BLaER1 (cell line): Measurements from ENCODE around the gene OR9G4.

Experiments used
- H3K27ac ChIP-seq: shearing (Covaris generic); formaldehyde crosslinking; 2 replicates; pipeline ENCODE4 v1.8.1; 2022
- H3K27me3 ChIP-seq: shearing (Covaris generic); formaldehyde crosslinking; 2 replicates; pipeline ENCODE4 v1.8.1; 2022
- H3K36me3 ChIP-seq: shearing (Covaris generic); formaldehyde crosslinking; 2 replicates; pipeline ENCODE4 v1.8.1; 2022
- H3K4me1 ChIP-seq: shearing (Covaris generic); formaldehyde crosslinking; 2 replicates; pipeline ENCODE4 v1.8.1; 2022
- H3K4me2 ChIP-seq: shearing (Covaris generic); formaldehyde crosslinking; 2 replicates; pipeline ENCODE4 v1.8.1; 2022
- H3K4me3 ChIP-seq: shearing (Covaris generic); formaldehyde crosslinking; 2 replicates; pipeline ENCODE4 v1.8.1; 2022
- H3K9ac ChIP-seq: shearing (Covaris generic); formaldehyde crosslinking; 2 replicates; pipeline ENCODE4 v1.8.1; 2022
- H3K9me3 ChIP-seq: shearing (Covaris generic); formaldehyde crosslinking; 2 replicates; pipeline ENCODE4 v1.8.1; 2022
- H4K20me1 ChIP-seq: shearing (Covaris generic); formaldehyde crosslinking; 2 replicates; pipeline ENCODE4 v1.8.1; 2022
- Cebpa-rat ChIP-seq: shearing (Covaris generic); IDR thresholded peaks from 2 replicates; pipeline ENCODE4 v1.8.1; 2022

Gene OR9G4

DNA sequence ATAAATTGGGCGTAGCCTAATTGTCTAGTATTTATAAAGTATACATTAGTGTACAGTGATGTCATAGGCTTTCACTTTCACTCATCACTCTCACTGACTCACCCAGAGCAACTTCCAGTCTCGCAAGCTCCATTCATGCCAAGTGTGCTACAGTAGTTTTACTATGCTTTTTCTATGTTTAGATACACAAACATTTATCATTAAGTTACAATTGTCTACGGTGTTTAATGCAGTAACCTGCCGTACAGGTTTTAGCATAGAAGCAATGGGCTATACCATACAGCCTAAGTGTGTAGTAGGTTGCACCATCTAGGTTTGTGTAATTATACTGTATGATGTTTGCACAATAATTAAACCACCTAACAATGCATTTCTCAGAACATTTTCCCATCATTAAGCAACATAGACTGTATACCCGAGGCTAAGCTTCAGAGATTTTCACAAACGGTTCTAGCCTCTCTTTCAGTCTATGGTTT lies 32.1 kb downstream of the OR9G4 start:
- no peak for TF ChIP-seq Cebpa-rat
- no peak overlapping the region for H3K4me3 ChIP-seq
- H3K27me3 ChIP-seq: no peaks in the 10 kb centered on the region
- H3K36me3 ChIP-seq: no peaks in the 10 kb centered on the region
- no peaks in the 10 kb centered on the region for H3K4me1 ChIP-seq
- no peak overlapping the region for H3K4me2 ChIP-seq
- no peak overlapping the region for H3K9ac ChIP-seq
- H3K27ac ChIP-seq: no peak overlapping the region
- no peaks in the 10 kb centered on the region for H3K9me3 ChIP-seq
- no peaks in the 10 kb centered on the region for H4K20me1 ChIP-seq

DNA sequence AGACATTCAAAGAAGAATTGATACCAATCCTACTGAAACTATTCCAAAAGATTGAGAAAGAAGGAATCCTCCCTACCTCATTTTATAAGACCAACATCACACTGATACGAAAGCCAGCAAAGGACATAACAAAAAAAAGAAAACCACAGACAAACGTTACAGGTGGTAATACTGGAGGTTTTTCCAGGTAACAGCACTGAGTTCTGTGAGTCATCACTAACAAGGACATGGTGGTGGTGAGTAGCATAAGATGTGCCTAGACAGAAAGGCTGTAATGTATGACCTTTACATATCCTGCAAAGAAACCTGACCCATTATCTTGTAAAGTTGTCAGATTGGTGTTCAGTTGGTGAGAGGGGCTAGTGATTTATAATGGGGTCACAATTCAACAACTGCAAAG lies 34.3 kb downstream of the OR9G4 start:
- Histone ChIP-seq H3K4me2 (no peak overlapping the region), H4K20me1 (no peaks in the 10 kb centered on the region), H3K4me3 (no peak overlapping the region), H3K36me3 (no peaks in the 10 kb centered on the region), H3K9ac (no peak overlapping the region), H3K27me3 (no peaks in the 10 kb centered on the region), H3K27ac (no peak overlapping the region), H3K9me3 (0 out of 2 replicates have a peak, but pooled peaks cover 6% of the 10 kb centered on the region), H3K4me1 (no peaks in the 10 kb centered on the region)
- TF ChIP-seq Cebpa-rat: no peak

DNA sequence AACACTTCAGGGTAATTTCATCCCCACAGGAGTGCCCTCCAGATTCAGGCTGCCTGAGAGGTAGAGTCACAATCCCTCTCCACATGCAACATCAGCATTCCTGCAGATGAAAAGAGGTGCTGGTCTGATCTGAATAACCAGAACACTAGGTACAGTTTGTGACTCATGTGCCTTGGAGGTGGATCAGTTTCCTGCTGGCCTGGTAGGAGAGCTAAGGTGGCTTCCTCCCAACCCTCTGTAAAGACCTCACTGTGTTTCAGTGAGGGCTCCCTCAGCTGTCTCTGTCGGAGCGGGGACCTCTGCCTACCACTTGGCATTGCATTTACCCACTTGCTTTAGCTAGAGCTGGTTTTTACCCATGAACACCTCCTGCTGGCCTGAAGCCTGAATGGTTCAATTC lies 42.0 kb downstream of the OR9G4 start:
- Histone ChIP-seq H3K9me3 (0 out of 2 replicates have a peak, but pooled peaks cover 6% of the 10 kb centered on the region), H3K4me2 (peak overlapping the region; percentile 70), H3K27me3 (no peaks in the 10 kb centered on the region), H3K4me3 (no peak overlapping the region), H3K4me1 (peaks cover 28% of the 10 kb centered on the region), H3K36me3 (no peaks in the 10 kb centered on the region), H3K9ac (peak overlapping the region; percentile 3; the same call in 1 of the 2 replicates), H3K27ac (peak overlapping the region; percentile 49; the same call in 1 of the 2 replicates), H4K20me1 (no peaks in the 10 kb centered on the region)
- TF ChIP-seq Cebpa-rat: no peak

DNA sequence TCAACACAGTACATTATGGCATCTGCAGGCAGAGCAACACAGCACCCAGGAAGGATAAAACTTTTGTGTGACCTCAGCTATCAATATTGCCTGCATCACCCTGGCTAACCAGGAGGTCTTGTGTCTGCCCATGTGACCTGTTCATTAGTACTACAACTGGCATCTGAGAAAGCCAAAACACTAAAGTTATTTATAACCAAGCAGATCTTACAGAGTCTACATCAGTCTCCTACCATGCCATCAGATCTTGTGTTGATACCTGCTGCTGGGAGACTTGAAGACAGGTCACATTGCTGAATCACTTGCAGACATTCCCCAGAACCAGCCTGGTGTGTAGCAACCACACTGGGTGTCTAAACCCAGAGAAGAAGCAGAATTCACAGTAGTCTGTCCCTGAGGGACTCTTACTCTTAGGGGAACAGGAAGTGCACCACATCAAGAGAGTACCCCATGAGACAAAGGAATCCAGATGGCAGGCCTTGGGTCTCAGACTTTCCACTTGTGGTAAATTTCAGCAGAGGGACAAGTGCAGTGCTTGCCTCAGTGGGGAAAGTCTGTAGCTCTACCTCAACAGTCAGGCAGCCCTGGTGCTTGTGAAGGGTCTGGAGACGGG lies 42.6 kb downstream of the OR9G4 start:
- Histone ChIP-seq H3K4me1 (peaks cover 28% of the 10 kb centered on the region), H3K4me3 (no peak overlapping the region), H3K36me3 (no peaks in the 10 kb centered on the region), H3K9ac (peak overlapping the region; percentile 3; the same call in 1 of the 2 replicates), H3K4me2 (peak overlapping the region; percentile 70), H3K27me3 (no peaks in the 10 kb centered on the region), H3K27ac (peak overlapping the region; percentile 49; the same call in 1 of the 2 replicates), H4K20me1 (no peaks in the 10 kb centered on the region), H3K9me3 (0 out of 2 replicates have a peak, but pooled peaks cover 6% of the 10 kb centered on the region)
- no peak for TF ChIP-seq Cebpa-rat

DNA sequence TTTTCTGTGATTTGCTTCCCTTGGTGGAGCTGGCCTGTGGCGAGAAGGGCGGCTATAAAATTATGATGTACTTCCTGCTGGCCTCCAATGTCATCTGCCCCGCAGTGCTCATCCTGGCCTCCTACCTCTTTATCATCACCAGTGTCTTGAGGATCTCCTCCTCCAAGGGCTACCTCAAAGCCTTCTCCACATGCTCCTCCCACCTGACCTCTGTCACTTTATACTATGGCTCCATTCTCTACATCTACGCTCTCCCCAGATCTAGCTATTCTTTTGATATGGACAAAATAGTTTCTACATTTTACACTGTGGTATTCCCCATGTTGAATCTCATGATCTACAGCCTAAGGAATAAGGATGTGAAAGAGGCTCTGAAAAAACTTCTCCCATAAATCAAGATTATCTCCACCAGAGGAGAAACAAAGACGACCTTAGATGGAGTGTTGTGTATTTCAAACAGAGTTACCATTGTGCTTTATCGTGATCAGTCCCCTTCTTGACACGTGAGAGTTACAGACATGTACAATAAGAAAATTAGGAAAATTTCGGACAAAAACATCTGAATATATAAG lies 47.5 kb downstream of the OR9G4 start:
- Histone ChIP-seq H3K9me3 (no peaks in the 10 kb centered on the region), H3K36me3 (no peaks in the 10 kb centered on the region), H3K9ac (no peak overlapping the region), H3K4me3 (no peak overlapping the region), H3K4me2 (no peak overlapping the region), H3K27me3 (no peaks in the 10 kb centered on the region), H4K20me1 (no peaks in the 10 kb centered on the region), H3K27ac (no peak overlapping the region), H3K4me1 (peaks cover 23% of the 10 kb centered on the region)
- no peak for TF ChIP-seq Cebpa-rat

DNA sequence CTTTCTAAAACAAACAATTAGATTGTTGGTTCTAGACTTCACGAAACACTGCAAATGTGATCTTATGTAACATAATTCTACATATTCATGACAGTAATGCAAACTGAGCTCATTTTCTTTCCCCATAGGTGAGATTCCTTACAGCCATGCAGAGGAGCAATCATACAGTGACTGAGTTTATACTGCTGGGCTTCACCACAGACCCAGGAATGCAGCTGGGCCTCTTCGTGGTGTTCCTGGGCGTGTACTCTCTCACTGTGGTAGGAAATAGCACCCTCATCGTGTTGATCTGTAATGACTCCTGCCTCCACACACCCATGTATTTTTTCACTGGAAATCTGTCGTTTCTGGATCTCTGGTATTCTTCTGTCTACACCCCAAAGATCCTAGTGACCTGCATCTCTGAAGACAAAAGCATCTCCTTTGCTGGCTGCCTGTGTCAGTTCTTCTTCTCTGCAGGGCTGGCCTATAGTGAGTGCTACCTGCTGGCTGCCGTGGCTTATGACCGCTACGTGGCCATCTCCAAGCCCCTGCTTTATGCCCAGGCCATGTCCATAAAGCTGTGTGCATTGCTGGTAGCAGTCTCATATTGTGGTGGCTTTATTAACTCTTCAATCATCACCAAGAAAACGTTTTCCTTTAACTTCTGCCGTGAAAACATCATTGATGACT lies 48.1 kb downstream of the OR9G4 start:
- no peaks in the 10 kb centered on the region for H4K20me1 ChIP-seq
- no peak overlapping the region for H3K4me2 ChIP-seq
- H3K9me3 ChIP-seq: no peaks in the 10 kb centered on the region
- H3K27me3 ChIP-seq: no peaks in the 10 kb centered on the region
- H3K9ac ChIP-seq: no peak overlapping the region
- H3K36me3 ChIP-seq: no peaks in the 10 kb centered on the region
- peaks cover 17% of the 10 kb centered on the region for H3K4me1 ChIP-seq
- no peak for TF ChIP-seq Cebpa-rat
- no peak overlapping the region for H3K4me3 ChIP-seq
- no peak overlapping the region for H3K27ac ChIP-seq

DNA sequence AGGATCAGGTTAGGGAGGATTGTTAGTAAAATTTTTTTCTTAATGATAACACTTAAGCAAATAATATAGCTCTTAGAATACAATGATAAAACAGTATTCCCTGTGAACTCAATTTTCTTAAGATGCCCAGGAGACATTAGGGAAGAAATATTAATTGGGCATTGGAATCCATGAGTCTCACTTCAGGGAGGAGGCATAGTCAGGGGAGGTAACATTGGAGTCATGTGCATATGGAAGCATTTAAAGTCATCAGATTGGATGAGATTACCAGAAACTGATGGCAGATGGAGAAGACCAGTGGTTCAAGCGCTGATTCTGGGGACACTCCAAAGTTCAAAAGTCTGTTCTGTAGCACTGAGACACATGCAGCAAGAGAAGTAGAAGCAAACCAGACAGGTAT lies 49.7 kb downstream of the OR9G4 start, which contains the start of gene OR9G1:
OR9G1 (plus strand) TSS at position 301 of the 400 bp plus-strand sequence. CDS start 1,293 bp downstream, outside the sequence.
- H3K36me3 ChIP-seq: no peaks in the 10 kb centered on the region
- no peak for TF ChIP-seq Cebpa-rat

DNA sequence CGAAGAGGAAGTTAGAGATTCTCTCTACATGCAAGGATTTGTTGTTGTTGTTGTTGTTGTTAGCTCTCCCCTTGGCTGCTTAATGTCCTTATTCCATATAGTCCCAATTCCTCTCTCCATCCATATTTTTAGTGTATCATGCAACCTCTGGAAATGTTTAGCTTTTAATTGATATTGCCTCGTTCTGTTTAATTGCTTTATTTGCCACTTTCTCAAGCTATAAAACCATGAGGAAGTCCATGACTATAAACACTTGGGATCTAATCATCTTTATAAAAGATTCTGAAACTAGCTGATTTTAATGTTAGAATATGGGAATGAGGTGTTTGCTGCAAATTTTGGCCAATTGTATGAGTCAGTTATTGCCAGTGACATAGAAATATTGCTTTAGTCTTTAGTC lies 55.1 kb downstream of the OR9G4 start:
- Histone ChIP-seq H3K9me3 (no peaks in the 10 kb centered on the region), H3K4me3 (no peak overlapping the region), H3K36me3 (no peaks in the 10 kb centered on the region), H3K27me3 (no peaks in the 10 kb centered on the region), H4K20me1 (no peaks in the 10 kb centered on the region), H3K4me1 (no peaks in the 10 kb centered on the region), H3K4me2 (no peak overlapping the region), H3K27ac (no peak overlapping the region), H3K9ac (no peak overlapping the region)
- TF ChIP-seq Cebpa-rat: no peak

More for the DNA sequence above, 49.7 kb downstream of the OR9G4 start, which contains the start of gene OR9G1:
- Histone ChIP-seq H3K9ac (no peak within 1 kb of the TSS), H4K20me1 (no peaks in the 10 kb centered on the region), H3K27me3 (no peaks in the 10 kb centered on the region), H3K27ac (no peak within 1 kb of the TSS), H3K4me3 (no peak within 1 kb of the TSS), H3K4me2 (no peak within 1 kb of the TSS), H3K4me1 (peaks cover 4% of the 10 kb centered on the region; the same call in 1 of the 2 replicates), H3K9me3 (no peaks in the 10 kb centered on the region)
